Measurements from ENCODE around the gene RBMS3. TPM values are rescaled to one million over a fixed set of nuclear protein-coding genes. Genes with fewer than 3 reads are reported as not detected.

Gene RBMS3
- total RNA-seq, 1 donor = 81.1 TPM

DNA sequence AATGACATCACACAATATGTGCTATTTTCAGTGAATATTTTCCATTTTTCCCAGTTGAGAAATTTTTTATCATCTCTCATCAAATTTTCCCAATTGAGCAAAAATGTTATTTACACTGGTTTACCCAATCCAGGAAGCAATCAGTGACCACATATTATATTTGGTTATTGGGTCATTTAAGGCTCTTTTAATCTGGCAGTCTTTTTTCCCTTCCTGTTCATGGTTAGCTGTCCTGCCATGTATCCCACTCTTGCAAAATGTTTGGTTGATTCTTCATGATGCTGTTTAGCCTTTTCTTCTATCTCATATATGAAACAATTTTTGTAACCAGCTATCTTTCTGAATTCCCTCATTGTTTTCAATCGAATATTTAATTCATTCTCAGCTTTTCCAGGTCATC lies 626.0 kb downstream of the RBMS3 start:
- H3K4me2 ChIP-seq (ENCODE audit: insufficient read depth, low read length) = no peak overlapping the region
- H3K9me3 ChIP-seq (ENCODE audit: low read depth, low read length) = no peaks in the 10 kb centered on the region
- no peaks in the 10 kb centered on the region for H3K79me2 ChIP-seq (ENCODE audit: insufficient read depth, low read length)
- H3K27ac ChIP-seq (ENCODE audit: low read depth, low read length) = no peak overlapping the region
- H2AFZ ChIP-seq (ENCODE audit: low read length) = no peak overlapping the region
- no peak for DNase-seq (ENCODE audit: insufficient read length, low spot score, missing footprints)
- no peaks in the 10 kb centered on the region for H3K36me3 ChIP-seq (ENCODE audit: insufficient read depth, low read length)
- H4K20me1 ChIP-seq (ENCODE audit: insufficient read depth, low read length) = no peaks in the 10 kb centered on the region
- H3K27me3 ChIP-seq (ENCODE audit: insufficient read depth, low read length) = no peaks in the 10 kb centered on the region
- H3K4me3 ChIP-seq (ENCODE audit: insufficient read depth, low read length) = no peak overlapping the region
- no peaks in the 10 kb centered on the region for H3K4me1 ChIP-seq (ENCODE audit: insufficient read depth, low read length)
- TF ChIP-seq, protein P1, sequence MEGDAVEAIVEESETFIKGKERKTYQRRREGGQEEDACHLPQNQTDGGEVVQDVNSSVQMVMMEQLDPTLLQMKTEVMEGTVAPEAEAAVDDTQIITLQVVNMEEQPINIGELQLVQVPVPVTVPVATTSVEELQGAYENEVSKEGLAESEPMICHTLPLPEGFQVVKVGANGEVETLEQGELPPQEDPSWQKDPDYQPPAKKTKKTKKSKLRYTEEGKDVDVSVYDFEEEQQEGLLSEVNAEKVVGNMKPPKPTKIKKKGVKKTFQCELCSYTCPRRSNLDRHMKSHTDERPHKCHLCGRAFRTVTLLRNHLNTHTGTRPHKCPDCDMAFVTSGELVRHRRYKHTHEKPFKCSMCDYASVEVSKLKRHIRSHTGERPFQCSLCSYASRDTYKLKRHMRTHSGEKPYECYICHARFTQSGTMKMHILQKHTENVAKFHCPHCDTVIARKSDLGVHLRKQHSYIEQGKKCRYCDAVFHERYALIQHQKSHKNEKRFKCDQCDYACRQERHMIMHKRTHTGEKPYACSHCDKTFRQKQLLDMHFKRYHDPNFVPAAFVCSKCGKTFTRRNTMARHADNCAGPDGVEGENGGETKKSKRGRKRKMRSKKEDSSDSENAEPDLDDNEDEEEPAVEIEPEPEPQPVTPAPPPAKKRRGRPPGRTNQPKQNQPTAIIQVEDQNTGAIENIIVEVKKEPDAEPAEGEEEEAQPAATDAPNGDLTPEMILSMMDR (IDR thresholded peaks at IDR 0.05; ENCODE audit: extremely low read depth, low read depth, low read length) = no peak

DNA sequence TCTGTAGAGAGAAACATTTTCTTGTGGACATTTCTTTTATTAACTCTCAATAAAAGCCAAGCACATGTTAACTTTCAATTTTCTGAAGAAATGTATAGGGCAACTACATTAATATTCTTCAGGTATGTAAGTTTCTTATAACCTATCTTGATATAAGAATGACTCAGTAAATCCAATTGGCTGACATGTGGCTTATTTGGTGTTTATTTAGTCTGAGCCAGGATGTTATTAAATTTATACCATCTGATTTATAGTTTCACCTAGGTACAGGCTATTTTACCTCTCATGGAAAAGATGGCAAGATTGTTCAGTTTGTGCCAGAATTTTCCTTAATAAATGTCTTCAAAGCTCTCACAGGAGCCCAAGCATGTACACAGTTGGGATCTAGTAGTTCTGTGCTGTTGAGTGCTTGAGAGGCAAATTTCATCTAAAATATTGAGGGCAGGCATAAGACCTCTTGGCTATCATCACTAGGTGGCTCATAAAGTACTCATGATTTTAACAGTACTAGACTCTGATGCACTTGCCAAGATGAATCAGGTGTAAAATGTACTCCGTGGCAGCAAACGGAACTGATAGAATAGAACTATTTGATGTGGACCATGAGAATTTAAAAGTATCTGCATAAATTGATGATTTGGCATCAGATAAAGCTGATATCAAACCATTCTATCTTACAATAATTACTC lies 631.9 kb downstream of the RBMS3 start:
- H3K27me3 ChIP-seq (ENCODE audit: insufficient read depth, low read length) = no peaks in the 10 kb centered on the region
- no peaks in the 10 kb centered on the region for H4K20me1 ChIP-seq (ENCODE audit: insufficient read depth, low read length)
- H3K27ac ChIP-seq (ENCODE audit: low read depth, low read length) = no peak overlapping the region
- no peaks in the 10 kb centered on the region for H3K4me1 ChIP-seq (ENCODE audit: insufficient read depth, low read length)
- no peaks in the 10 kb centered on the region for H3K79me2 ChIP-seq (ENCODE audit: insufficient read depth, low read length)
- H2AFZ ChIP-seq (ENCODE audit: low read length) = no peak overlapping the region
- TF ChIP-seq, protein P1 (IDR thresholded peaks at IDR 0.05; ENCODE audit: extremely low read depth, low read depth, low read length) = no peak
- no peak for DNase-seq (ENCODE audit: insufficient read length, low spot score, missing footprints)
- H3K9me3 ChIP-seq (ENCODE audit: low read depth, low read length) = no peaks in the 10 kb centered on the region
- H3K4me3 ChIP-seq (ENCODE audit: insufficient read depth, low read length) = no peak overlapping the region
- H3K36me3 ChIP-seq (ENCODE audit: insufficient read depth, low read length) = no peaks in the 10 kb centered on the region
- no peak overlapping the region for H3K4me2 ChIP-seq (ENCODE audit: insufficient read depth, low read length)

DNA sequence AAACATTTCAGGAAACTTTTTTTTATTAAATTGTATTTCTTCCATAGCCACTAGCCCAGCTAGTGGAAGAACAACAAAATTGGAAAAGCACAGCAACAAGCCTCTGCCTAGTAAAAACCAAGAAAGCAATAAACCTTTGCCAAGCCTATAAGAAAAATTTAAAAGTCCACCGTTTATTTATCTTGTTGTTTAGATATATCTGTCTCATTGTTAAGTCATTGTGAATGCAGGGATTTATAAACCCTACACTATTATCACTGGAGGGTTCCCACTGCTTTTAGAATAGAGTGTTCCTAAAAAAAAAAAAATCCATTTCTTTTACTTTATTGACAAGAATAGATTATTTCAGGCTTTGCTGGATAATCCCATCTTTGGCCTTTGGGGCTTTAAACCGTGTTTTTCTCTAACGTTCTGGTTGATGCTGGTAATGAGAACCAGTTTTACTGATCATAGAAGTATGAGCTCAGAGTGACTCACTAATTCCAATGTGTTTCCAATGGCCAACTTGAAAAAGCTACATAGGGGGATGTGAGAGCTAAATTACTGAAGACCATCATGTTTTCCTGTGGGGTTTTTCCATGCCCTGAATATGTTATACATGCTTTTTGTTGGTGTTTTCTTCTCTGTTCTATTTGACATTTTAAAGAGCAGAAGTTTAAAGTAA lies 634.1 kb downstream of the RBMS3 start:
- Histone ChIP-seq H2AFZ (ENCODE audit: low read length) (no peak overlapping the region), H3K4me2 (ENCODE audit: insufficient read depth, low read length) (no peak overlapping the region)
- TF ChIP-seq, protein P1 (IDR thresholded peaks at IDR 0.05; ENCODE audit: extremely low read depth, low read depth, low read length) = no peak

DNA sequence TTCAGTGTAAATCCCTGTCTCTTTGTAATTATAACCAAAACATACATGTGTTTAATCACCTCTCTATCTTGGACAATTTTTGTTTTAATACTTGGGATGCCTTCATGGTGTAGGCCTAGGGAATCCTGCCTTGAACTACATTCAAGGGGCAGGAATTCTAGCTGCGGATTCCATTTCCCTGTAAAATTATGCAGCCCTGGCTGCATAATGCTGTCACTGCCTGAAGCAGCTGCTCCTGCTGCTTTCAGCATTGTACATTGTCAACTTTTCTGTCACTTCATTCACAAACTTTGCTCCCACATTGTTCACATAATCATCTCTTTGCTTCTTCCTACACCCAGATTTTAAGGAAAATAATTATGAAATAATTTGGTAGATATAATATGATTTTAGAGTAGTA lies 638.7 kb downstream of the RBMS3 start:
- Histone ChIP-seq H3K27me3 (ENCODE audit: insufficient read depth, low read length) (no peaks in the 10 kb centered on the region), H4K20me1 (ENCODE audit: insufficient read depth, low read length) (no peaks in the 10 kb centered on the region), H3K9me3 (ENCODE audit: low read depth, low read length) (no peaks in the 10 kb centered on the region), H3K4me1 (ENCODE audit: insufficient read depth, low read length) (peaks cover 10% of the 10 kb centered on the region), H3K4me3 (ENCODE audit: insufficient read depth, low read length) (no peak overlapping the region), H3K4me2 (ENCODE audit: insufficient read depth, low read length) (no peak overlapping the region), H3K27ac (ENCODE audit: low read depth, low read length) (no peak overlapping the region), H2AFZ (ENCODE audit: low read length) (no peak overlapping the region), H3K79me2 (ENCODE audit: insufficient read depth, low read length) (no peaks in the 10 kb centered on the region), H3K36me3 (ENCODE audit: insufficient read depth, low read length) (no peaks in the 10 kb centered on the region)
- DNase-seq (ENCODE audit: insufficient read length, low spot score, missing footprints) = no peak
- TF ChIP-seq, protein P1 (IDR thresholded peaks at IDR 0.05; ENCODE audit: extremely low read depth, low read depth, low read length) = no peak

More for the DNA sequence above, 634.1 kb downstream of the RBMS3 start:
- Histone ChIP-seq H3K4me1 (ENCODE audit: insufficient read depth, low read length) (no peaks in the 10 kb centered on the region), H3K36me3 (ENCODE audit: insufficient read depth, low read length) (no peaks in the 10 kb centered on the region), H3K27me3 (ENCODE audit: insufficient read depth, low read length) (no peaks in the 10 kb centered on the region), H4K20me1 (ENCODE audit: insufficient read depth, low read length) (no peaks in the 10 kb centered on the region), H3K4me3 (ENCODE audit: insufficient read depth, low read length) (no peak overlapping the region), H3K79me2 (ENCODE audit: insufficient read depth, low read length) (no peaks in the 10 kb centered on the region), H3K27ac (ENCODE audit: low read depth, low read length) (no peak overlapping the region), H3K9me3 (ENCODE audit: low read depth, low read length) (no peaks in the 10 kb centered on the region)
- DNase-seq (ENCODE audit: insufficient read length, low spot score, missing footprints) = peak; percentile 23

Data from osteoblast (primary cell).